SK-N-SH (cell line): ENCODE results near the gene CPTP. TPM values are rescaled to one million over a fixed set of nuclear protein-coding genes. Genes with fewer than 3 reads are reported as not detected.

ENCODE experiments used
- CTCF ChIA-PET: fragments of 300-600, 350-600 bp; formaldehyde crosslinking; extraction: SDS; loops from one replicate; lab custom pipeline; 2021; lab: Yijun Ruan, JAX
- POLR2A ChIA-PET: fragments of 350-600 bp; sonication (Branson Sonifier 250); formaldehyde crosslinking; extraction: SDS; loops from one replicate; lab custom pipeline; 2020; ENCODE audit warnings: antibody characterized with exemption, inconsistent platforms; lab: Yijun Ruan, JAX
- DNase-seq: peaks from one replicate; pipeline ENCODE4 v3.0.0; 2012
- H2AFZ ChIP-seq: fragments of 200-600 bp; sonication (generic); 2 replicates; pipeline ENCODE4 v1.8.1; 2016; ENCODE audit warnings: antibody characterized with exemption, mild to moderate bottlenecking, low read depth
- H3F3A ChIP-seq: fragments of 200-600 bp; sonication (generic); replicated peaks from 2 replicates; pipeline ENCODE3; 2016; ENCODE audit warnings: antibody characterized with exemption, mild to moderate bottlenecking; ENCODE audit not compliant: insufficient read depth
- H3K27ac ChIP-seq, 2 experiments: fragments of 200-500 bp in 1 of 2; fragments of 200-600 bp in 1 of 2; sonication (Bioruptor generic) in 1 of 2; sonication (generic), shearing (Covaris generic) in 1 of 2; 2 replicates each; pipeline versions ENCODE4 v1.5.1 to v1.6.1; 2014 to 2016; ENCODE audit warnings: low read depth in 2 of 2, inconsistent platforms in 1 of 2, low read length in 1 of 2, mild to moderate bottlenecking in 1 of 2, mixed read lengths in 1 of 2
- H3K27me3 ChIP-seq: fragments of 200-600 bp; sonication (generic), shearing (Covaris generic); 2 replicates; pipeline ENCODE4 v1.6.1; 2016; ENCODE audit warnings: mixed run types; ENCODE audit not compliant: insufficient read depth
- H3K36me3 ChIP-seq, 2 experiments: fragments of 200-500 bp in 1 of 2; fragments of 200-600 bp in 1 of 2; sonication (Bioruptor generic) in 1 of 2; sonication (generic) in 1 of 2; replicated peaks in 1 of 2; 2 replicates each; pipeline versions ENCODE3 to v1.5.1; 2014 to 2016; ENCODE audit warnings: low read length in 1 of 2, mild to moderate bottlenecking in 1 of 2; ENCODE audit not compliant: insufficient read depth in 2 of 2, control insufficient read depth in 1 of 2
- H3K4me1 ChIP-seq, 2 experiments: fragments of 200-500 bp in 1 of 2; fragments of 200-600 bp in 1 of 2; sonication (Bioruptor generic) in 1 of 2; sonication (generic), shearing (Covaris generic) in 1 of 2; 2 replicates each; pipeline versions ENCODE4 v1.5.1 to v1.6.1; 2014 to 2016; ENCODE audit warnings: low read depth in 1 of 2, low read length in 1 of 2, mixed run types in 1 of 2; ENCODE audit not compliant: insufficient read depth in 2 of 2, control insufficient read depth in 1 of 2
- H3K4me2 ChIP-seq: fragments of 200-600 bp; sonication (generic), shearing (Covaris generic); 2 replicates; pipeline ENCODE4 v1.6.1; 2017; ENCODE audit warnings: mixed run types
- H3K4me3 ChIP-seq, 2 experiments: fragments of 200-500 bp in 1 of 2; fragments of 200-600 bp in 1 of 2; sonication (Bioruptor generic) in 1 of 2; sonication (generic), shearing (Covaris generic) in 1 of 2; 2 replicates each; pipeline versions ENCODE4 v1.5.1 to v1.8.1; 2014 to 2016; ENCODE audit warnings: low read depth in 2 of 2, inconsistent platforms in 1 of 2, low read length in 1 of 2, mild to moderate bottlenecking in 1 of 2, mixed read lengths in 1 of 2, moderate library complexity in 1 of 2
- H3K79me2 ChIP-seq: fragments of 200-600 bp; sonication (generic); 2 replicates; pipeline ENCODE4 v1.8.1; 2017; ENCODE audit warnings: mild to moderate bottlenecking; ENCODE audit not compliant: insufficient read depth
- H3K9ac ChIP-seq: fragments of 200-600 bp; sonication (generic); 2 replicates; pipeline ENCODE4 v1.6.1; 2017; ENCODE audit warnings: mixed run types
- H3K9me2 ChIP-seq: fragments of 200-600 bp; sonication (generic); 2 replicates; pipeline ENCODE4 v1.6.1; 2017; ENCODE audit warnings: mixed run types
- H3K9me3 ChIP-seq: fragments of 200-600 bp; sonication (generic); 2 replicates; pipeline ENCODE4 v1.6.1; 2017; ENCODE audit warnings: mixed run types, mild to moderate bottlenecking, moderate library complexity
- H4K20me1 ChIP-seq: fragments of 200-600 bp; sonication (generic); 2 replicates; pipeline ENCODE4 v1.6.1; 2017; ENCODE audit warnings: mild to moderate bottlenecking, mixed run types; ENCODE audit not compliant: insufficient read depth
- EP300 ChIP-seq, 2 experiments: IDR thresholded peaks; 2 replicates each; pipeline versions ENCODE4 v1.4.0 to v1.6.1; 2012; ENCODE audit warnings: borderline replicate concordance in 1 of 2, low read depth in 1 of 2, low read length in 1 of 2
- EZH2phosphoT487 ChIP-seq: fragments of 200-600 bp; sonication (generic); IDR thresholded peaks from 2 replicates; pipeline ENCODE4 v1.6.1; 2017; ENCODE audit warnings: low read depth, mixed run types, mild to moderate bottlenecking, antibody characterized with exemption, moderate library complexity, borderline replicate concordance
- FOSL2 ChIP-seq: IDR thresholded peaks from 2 replicates; pipeline ENCODE4 v1.4.0; 2012; ENCODE audit warnings: low read depth, mild to moderate bottlenecking, moderate library complexity, borderline replicate concordance
- FOXJ3 ChIP-seq: sonication (generic); formaldehyde crosslinking; IDR thresholded peaks from 2 replicates; pipeline ENCODE4 v1.5.1; 2020; ENCODE audit warnings: mild to moderate bottlenecking, missing genetic modification reagents
- GABPA ChIP-seq: IDR thresholded peaks from 2 replicates; pipeline ENCODE4 v1.4.0; 2012; ENCODE audit warnings: low read depth, mild to moderate bottlenecking
- RAD21 ChIP-seq: IDR thresholded peaks from 2 replicates; pipeline ENCODE4 v1.6.1; 2012; ENCODE audit warnings: mild to moderate bottlenecking, low read length
- RFX5 ChIP-seq: IDR thresholded peaks from 2 replicates; pipeline ENCODE4 v1.6.1; 2012; ENCODE audit warnings: mild to moderate bottlenecking, improper control_type of control experiment, low read length
- SIN3A ChIP-seq: IDR thresholded peaks from 2 replicates; pipeline ENCODE4 v1.6.1; 2012; ENCODE audit warnings: low read depth, mild to moderate bottlenecking, low read length, moderate library complexity, borderline replicate concordance
- TAF1 ChIP-seq: IDR thresholded peaks from 2 replicates; pipeline ENCODE4 v1.6.1; 2012; ENCODE audit warnings: low read depth, mild to moderate bottlenecking, low read length, moderate library complexity, borderline replicate concordance
- TEAD4 ChIP-seq: IDR thresholded peaks from 2 replicates; pipeline ENCODE4 v1.4.0; 2012; ENCODE audit warnings: mild to moderate bottlenecking, borderline replicate concordance; ENCODE audit not compliant: insufficient read depth
- WGBS: methylation state at CpG from one replicate; pipeline ENCODE4 v1.1.6; 2017; ENCODE audit warnings: low lambda C conversion rate; 5-methylcytosine and 5-hydroxymethylcytosine counted together
- polyA plus RNA-seq, 3 experiments: library from polyadenylated mRNA; depleted of rRNA; stranded (reverse); fragments of >200 nt; gene quantifications; 2 replicates each; pipeline ENCODE4 v1.2.3, GENCODE V29; 2012
- TF ChIP-seq, protein P1 (sequence below): fragments of 200-600 bp; sonication (generic); IDR thresholded peaks from 2 replicates; pipeline ENCODE4 v1.6.1; 2017; ENCODE audit warnings: antibody characterized with exemption, mild to moderate bottlenecking, moderate library complexity
- TF ChIP-seq, protein P2 (sequence below): IDR thresholded peaks from 2 replicates; pipeline ENCODE4 v1.6.1; 2012; ENCODE audit warnings: mild to moderate bottlenecking, low read depth, low read length, moderate library complexity
- TF ChIP-seq, protein P3 (sequence below): IDR thresholded peaks from 2 replicates; pipeline ENCODE4 v1.4.0; 2012; ENCODE audit warnings: low read depth, borderline replicate concordance
- TF ChIP-seq, protein P4 (sequence below): fragments of 150-350 bp; IDR thresholded peaks from 2 replicates; pipeline ENCODE4 v1.6.1; 2016; ENCODE audit warnings: mild to moderate bottlenecking, low read depth, low read length
- TF ChIP-seq, protein P5 (sequence below): IDR thresholded peaks from 2 replicates; pipeline ENCODE4 v1.4.0; 2012; ENCODE audit warnings: low read depth
- TF ChIP-seq, protein P6 (sequence below): IDR thresholded peaks from 2 replicates; pipeline ENCODE4; 2012
- TF ChIP-seq, protein P7 (sequence below): fragments of 150-350 bp; IDR thresholded peaks from 2 replicates; pipeline ENCODE4 v1.6.1; 2017; ENCODE audit warnings: antibody characterized with exemption, low read length, low read depth, borderline replicate concordance

The CPTP gene
- polyA plus RNA-seq, 1 of the 3 experiments (the other 2 are of a cell fraction): 13.4 TPM

DNA sequence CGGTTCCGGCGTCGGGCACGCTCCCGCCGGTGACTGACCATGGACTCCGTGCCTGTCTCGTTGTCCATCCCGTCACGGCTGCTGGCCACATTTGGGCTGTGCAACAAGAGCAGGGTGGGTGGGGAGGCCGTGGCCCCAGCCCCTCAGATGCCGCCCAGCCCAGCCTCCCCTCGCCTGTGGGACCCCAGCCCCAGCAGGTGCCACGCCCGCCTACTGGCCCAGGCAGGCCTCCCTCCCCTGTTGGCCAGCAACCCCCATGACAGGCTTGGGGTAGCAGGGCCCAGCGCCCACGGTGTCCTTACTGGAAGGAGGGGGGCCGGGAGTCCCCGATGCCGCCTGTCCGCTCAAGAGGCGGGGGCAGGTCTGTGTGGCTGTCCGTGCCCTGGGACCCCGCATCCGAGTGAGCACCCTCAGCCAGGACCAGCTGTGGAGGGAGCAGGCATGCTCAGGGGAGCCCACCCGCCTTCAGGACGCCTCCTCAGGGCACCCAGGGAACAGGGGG, 17.5 kb downstream of the CPTP start:
- TF ChIP-seq, protein P1, sequence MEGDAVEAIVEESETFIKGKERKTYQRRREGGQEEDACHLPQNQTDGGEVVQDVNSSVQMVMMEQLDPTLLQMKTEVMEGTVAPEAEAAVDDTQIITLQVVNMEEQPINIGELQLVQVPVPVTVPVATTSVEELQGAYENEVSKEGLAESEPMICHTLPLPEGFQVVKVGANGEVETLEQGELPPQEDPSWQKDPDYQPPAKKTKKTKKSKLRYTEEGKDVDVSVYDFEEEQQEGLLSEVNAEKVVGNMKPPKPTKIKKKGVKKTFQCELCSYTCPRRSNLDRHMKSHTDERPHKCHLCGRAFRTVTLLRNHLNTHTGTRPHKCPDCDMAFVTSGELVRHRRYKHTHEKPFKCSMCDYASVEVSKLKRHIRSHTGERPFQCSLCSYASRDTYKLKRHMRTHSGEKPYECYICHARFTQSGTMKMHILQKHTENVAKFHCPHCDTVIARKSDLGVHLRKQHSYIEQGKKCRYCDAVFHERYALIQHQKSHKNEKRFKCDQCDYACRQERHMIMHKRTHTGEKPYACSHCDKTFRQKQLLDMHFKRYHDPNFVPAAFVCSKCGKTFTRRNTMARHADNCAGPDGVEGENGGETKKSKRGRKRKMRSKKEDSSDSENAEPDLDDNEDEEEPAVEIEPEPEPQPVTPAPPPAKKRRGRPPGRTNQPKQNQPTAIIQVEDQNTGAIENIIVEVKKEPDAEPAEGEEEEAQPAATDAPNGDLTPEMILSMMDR: no peak
- no peak for TF ChIP-seq TAF1
- TF ChIP-seq, protein P2, sequence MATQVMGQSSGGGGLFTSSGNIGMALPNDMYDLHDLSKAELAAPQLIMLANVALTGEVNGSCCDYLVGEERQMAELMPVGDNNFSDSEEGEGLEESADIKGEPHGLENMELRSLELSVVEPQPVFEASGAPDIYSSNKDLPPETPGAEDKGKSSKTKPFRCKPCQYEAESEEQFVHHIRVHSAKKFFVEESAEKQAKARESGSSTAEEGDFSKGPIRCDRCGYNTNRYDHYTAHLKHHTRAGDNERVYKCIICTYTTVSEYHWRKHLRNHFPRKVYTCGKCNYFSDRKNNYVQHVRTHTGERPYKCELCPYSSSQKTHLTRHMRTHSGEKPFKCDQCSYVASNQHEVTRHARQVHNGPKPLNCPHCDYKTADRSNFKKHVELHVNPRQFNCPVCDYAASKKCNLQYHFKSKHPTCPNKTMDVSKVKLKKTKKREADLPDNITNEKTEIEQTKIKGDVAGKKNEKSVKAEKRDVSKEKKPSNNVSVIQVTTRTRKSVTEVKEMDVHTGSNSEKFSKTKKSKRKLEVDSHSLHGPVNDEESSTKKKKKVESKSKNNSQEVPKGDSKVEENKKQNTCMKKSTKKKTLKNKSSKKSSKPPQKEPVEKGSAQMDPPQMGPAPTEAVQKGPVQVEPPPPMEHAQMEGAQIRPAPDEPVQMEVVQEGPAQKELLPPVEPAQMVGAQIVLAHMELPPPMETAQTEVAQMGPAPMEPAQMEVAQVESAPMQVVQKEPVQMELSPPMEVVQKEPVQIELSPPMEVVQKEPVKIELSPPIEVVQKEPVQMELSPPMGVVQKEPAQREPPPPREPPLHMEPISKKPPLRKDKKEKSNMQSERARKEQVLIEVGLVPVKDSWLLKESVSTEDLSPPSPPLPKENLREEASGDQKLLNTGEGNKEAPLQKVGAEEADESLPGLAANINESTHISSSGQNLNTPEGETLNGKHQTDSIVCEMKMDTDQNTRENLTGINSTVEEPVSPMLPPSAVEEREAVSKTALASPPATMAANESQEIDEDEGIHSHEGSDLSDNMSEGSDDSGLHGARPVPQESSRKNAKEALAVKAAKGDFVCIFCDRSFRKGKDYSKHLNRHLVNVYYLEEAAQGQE: no peak
- no peak for TF ChIP-seq RAD21
- TF ChIP-seq TEAD4: no peak
- TF ChIP-seq GABPA: no peak
- TF ChIP-seq, protein P3, sequence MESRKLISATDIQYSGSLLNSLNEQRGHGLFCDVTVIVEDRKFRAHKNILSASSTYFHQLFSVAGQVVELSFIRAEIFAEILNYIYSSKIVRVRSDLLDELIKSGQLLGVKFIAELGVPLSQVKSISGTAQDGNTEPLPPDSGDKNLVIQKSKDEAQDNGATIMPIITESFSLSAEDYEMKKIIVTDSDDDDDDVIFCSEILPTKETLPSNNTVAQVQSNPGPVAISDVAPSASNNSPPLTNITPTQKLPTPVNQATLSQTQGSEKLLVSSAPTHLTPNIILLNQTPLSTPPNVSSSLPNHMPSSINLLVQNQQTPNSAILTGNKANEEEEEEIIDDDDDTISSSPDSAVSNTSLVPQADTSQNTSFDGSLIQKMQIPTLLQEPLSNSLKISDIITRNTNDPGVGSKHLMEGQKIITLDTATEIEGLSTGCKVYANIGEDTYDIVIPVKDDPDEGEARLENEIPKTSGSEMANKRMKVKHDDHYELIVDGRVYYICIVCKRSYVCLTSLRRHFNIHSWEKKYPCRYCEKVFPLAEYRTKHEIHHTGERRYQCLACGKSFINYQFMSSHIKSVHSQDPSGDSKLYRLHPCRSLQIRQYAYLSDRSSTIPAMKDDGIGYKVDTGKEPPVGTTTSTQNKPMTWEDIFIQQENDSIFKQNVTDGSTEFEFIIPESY: no peak
- no peak for TF ChIP-seq SIN3A
- no peak for TF ChIP-seq RFX5
- TF ChIP-seq, protein P4, sequence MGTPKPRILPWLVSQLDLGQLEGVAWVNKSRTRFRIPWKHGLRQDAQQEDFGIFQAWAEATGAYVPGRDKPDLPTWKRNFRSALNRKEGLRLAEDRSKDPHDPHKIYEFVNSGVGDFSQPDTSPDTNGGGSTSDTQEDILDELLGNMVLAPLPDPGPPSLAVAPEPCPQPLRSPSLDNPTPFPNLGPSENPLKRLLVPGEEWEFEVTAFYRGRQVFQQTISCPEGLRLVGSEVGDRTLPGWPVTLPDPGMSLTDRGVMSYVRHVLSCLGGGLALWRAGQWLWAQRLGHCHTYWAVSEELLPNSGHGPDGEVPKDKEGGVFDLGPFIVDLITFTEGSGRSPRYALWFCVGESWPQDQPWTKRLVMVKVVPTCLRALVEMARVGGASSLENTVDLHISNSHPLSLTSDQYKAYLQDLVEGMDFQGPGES: no peak
- TF ChIP-seq, protein P5, sequence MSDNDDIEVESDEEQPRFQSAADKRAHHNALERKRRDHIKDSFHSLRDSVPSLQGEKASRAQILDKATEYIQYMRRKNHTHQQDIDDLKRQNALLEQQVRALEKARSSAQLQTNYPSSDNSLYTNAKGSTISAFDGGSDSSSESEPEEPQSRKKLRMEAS: no peak
- no peak for TF ChIP-seq FOXJ3 (CRISPR knock-in tag)
- TF ChIP-seq, protein P6, sequence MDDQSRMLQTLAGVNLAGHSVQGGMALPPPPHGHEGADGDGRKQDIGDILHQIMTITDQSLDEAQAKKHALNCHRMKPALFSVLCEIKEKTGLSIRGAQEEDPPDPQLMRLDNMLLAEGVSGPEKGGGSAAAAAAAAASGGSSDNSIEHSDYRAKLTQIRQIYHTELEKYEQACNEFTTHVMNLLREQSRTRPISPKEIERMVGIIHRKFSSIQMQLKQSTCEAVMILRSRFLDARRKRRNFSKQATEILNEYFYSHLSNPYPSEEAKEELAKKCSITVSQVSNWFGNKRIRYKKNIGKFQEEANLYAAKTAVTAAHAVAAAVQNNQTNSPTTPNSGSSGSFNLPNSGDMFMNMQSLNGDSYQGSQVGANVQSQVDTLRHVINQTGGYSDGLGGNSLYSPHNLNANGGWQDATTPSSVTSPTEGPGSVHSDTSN: no peak
- TF ChIP-seq EP300 (IDR thresholded peaks at IDR 0.05; ENCODE audit: borderline replicate concordance in 1 of 2, low read depth in 1 of 2, low read length in 1 of 2): no peak
- TF ChIP-seq EZH2phosphoT487: no peak
- TF ChIP-seq, protein P7, sequence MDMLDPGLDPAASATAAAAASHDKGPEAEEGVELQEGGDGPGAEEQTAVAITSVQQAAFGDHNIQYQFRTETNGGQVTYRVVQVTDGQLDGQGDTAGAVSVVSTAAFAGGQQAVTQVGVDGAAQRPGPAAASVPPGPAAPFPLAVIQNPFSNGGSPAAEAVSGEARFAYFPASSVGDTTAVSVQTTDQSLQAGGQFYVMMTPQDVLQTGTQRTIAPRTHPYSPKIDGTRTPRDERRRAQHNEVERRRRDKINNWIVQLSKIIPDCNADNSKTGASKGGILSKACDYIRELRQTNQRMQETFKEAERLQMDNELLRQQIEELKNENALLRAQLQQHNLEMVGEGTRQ: no peak
- TF ChIP-seq FOSL2: no peak
- POLR2A ChIA-PET: no interaction called here
- CTCF ChIA-PET: interaction anchor here (1.0 to 4.8 kb wide), 2 partner anchors 10 to 30 kb away, joined by 3 to 34 read pairs; partner anchors contain the start of gene TAS1R3
- H3K36me3 ChIP-seq: peaks cover 0 to 15% of the 10 kb centered on the region in 2 experiments
- no peak overlapping the region for H2AFZ ChIP-seq
- no peak for DNase-seq
- peaks cover 0 to 6% of the 10 kb centered on the region in 2 experiments; a peak in 1 of 4 replicates for H3K4me1 ChIP-seq
- H3K27me3 ChIP-seq: no peaks in the 10 kb centered on the region
- no peak overlapping the region for H3K4me2 ChIP-seq
- peaks cover 30% of the 10 kb centered on the region for H3K79me2 ChIP-seq
- H3K27ac ChIP-seq: no peak overlapping the region
- peaks cover 40% of the 10 kb centered on the region for H4K20me1 ChIP-seq
- no peak overlapping the region for H3K9ac ChIP-seq
- H3K4me3 ChIP-seq: no peak overlapping the region
- 93% methylated on average over 7 of the region's 28 CpGs for WGBS
- H3K9me3 ChIP-seq: no peaks in the 10 kb centered on the region
- no peaks in the 10 kb centered on the region for H3K9me2 ChIP-seq
- H3F3A ChIP-seq: no peaks in the 10 kb centered on the region
